Activated CD4-positive, alpha-beta T cell treated with anti-CD3 and anti-CD28 coated beads, Interleukin-2, amount 10 ng/mL, durations not matched to agents 7 days and 5 days (primary cell): ENCODE data around the gene SIM1. TPM values are rescaled to one million over a fixed set of nuclear protein-coding genes. Genes with fewer than 3 reads are reported as not detected.
"Not testable (repeated sequence)": the region's sequence is repeated elsewhere in the genome, so short reads cannot be mapped to it uniquely, and the experiment has no call there.

Experiments
- CTCF ChIA-PET: fragments of 350-600 bp; sonication (Branson Sonifier 250); formaldehyde crosslinking; loops from one replicate; lab custom pipeline; 2021; ENCODE audit warnings: antibody characterized with exemption; lab: Charles Lee
- POLR2A ChIA-PET: fragments of 350-600 bp; sonication (Branson Sonifier 250); formaldehyde crosslinking; loops from one replicate; lab custom pipeline; 2021; ENCODE audit warnings: antibody characterized with exemption; lab: Charles Lee
- DNase-seq: peaks from one replicate; pipeline ENCODE4 v3.0.0-alpha.2; 2020
- H3K27ac Mint-ChIP-seq: one replicate; pipeline ENCODE4 v1.8.0; 2021; ENCODE audit warnings: mild to moderate bottlenecking, moderate library complexity, mixed read lengths
- H3K27me3 Mint-ChIP-seq: one replicate; pipeline ENCODE4 v1.8.0; 2021; ENCODE audit warnings: mixed read lengths
- H3K36me3 Mint-ChIP-seq: one replicate; pipeline ENCODE4 v1.8.0; 2021; ENCODE audit warnings: low read depth, mixed read lengths
- H3K4me1 Mint-ChIP-seq: one replicate; pipeline ENCODE4 v1.8.0; 2021; ENCODE audit warnings: mixed read lengths
- H3K4me3 Mint-ChIP-seq: one replicate; pipeline ENCODE4 v1.8.0; 2021; ENCODE audit warnings: mild to moderate bottlenecking, moderate library complexity, mixed read lengths
- H3K9me3 Mint-ChIP-seq: one replicate; pipeline ENCODE4 v1.8.0; 2021; ENCODE audit warnings: mixed read lengths
- total RNA-seq, 2 experiments: library from RNA; stranded (reverse); gene quantifications; one replicate each; pipeline ENCODE4 v1.2.3, GENCODE V29; 2021

SIM1 gene
- total RNA-seq, 2 experiments from 2014 or later = not detected

GRCh38 chr6:100376103-100376502 is 88.6 kb downstream of the SIM1 start:
- no peaks in the 10 kb centered on the region for H3K4me1 Mint-ChIP-seq
- H3K9me3 Mint-ChIP-seq = no peaks in the 10 kb centered on the region
- peaks cover 4% of the 10 kb centered on the region for H3K27me3 Mint-ChIP-seq
- no peak overlapping the region for H3K4me3 Mint-ChIP-seq
- CTCF ChIA-PET = no interaction called here
- no peaks in the 10 kb centered on the region for H3K36me3 Mint-ChIP-seq
- POLR2A ChIA-PET = no interaction called here
- no peak overlapping the region for H3K27ac Mint-ChIP-seq
- no peak for DNase-seq

GRCh38 chr6:100372326-100373091 is 92.2 kb downstream of the SIM1 start:
- DNase-seq = no peak
- Mint-ChIP-seq H3K27me3 (peaks cover 4% of the 10 kb centered on the region), H3K4me3 (no peak overlapping the region), H3K27ac (no peak overlapping the region), H3K4me1 (no peaks in the 10 kb centered on the region), H3K36me3 (no peaks in the 10 kb centered on the region), H3K9me3 (no peaks in the 10 kb centered on the region)
- POLR2A ChIA-PET = no interaction called here
- CTCF ChIA-PET = interaction anchor here (0.6 kb wide), 1 partner anchor 1092 kb away, joined by 3 read pairs; no protein-coding TSS in a partner anchor

DNA sequence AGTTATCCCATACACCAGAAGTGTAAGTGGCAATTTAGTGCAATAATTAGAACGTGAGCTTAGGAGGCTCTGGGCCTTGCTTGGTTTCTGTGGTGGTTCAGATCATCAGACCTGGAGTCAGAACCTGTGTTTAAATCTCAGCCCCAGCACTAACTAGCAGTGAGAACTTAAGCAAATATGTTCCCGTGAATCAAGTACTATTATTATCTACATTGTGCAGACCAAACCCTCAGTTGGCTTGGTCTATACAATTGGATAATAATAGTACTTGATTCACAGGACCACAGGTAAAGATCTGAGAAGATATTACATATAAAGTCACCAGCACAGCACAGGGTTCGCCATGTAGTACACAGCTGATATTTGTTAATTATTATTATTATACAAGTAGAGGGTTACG is 93.1 kb downstream of the SIM1 start:
- Mint-ChIP-seq H3K27me3 (peaks cover 2% of the 10 kb centered on the region), H3K27ac (no peak overlapping the region), H3K4me1 (no peaks in the 10 kb centered on the region), H3K9me3 (no peaks in the 10 kb centered on the region), H3K36me3 (no peaks in the 10 kb centered on the region), H3K4me3 (no peak overlapping the region)
- POLR2A ChIA-PET = no interaction called here
- no peak for DNase-seq
- CTCF ChIA-PET = no interaction called here

DNA sequence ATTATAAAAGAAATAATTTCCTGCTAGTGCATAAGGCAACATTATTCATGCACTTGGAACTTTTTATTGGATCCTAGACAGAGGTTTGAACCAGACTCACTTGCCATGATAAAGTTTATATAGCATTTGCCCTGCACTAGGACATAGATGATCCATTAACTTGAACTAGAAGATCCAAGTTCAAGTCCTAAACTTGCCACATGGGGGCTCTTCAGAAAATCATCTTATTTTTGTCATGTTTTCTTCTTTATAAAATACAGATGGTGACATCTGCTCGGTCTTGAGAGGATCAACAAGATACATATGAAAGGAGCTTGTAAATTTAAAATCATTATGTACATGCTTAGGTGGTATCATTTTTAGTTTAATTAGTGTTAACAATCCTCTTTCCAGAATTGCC is 94.5 kb downstream of the SIM1 start:
- Mint-ChIP-seq H3K9me3 (no peaks in the 10 kb centered on the region), H3K36me3 (no peaks in the 10 kb centered on the region), H3K4me1 (no peaks in the 10 kb centered on the region), H3K27me3 (peaks cover 2% of the 10 kb centered on the region), H3K27ac (no peak overlapping the region), H3K4me3 (no peak overlapping the region)
- POLR2A ChIA-PET = no interaction called here
- CTCF ChIA-PET = no interaction called here
- DNase-seq = no peak

- ChIA-PET POLR2A (no interaction called here), CTCF (interaction anchor here (0.6 kb wide), 3 partner anchors 160 to 524 kb away, joined by 3 to 6 read pairs (median 4); no protein-coding TSS in a partner anchor)
Observed at GRCh38 chr6:100366419-100366818, 98.3 kb downstream of the SIM1 start.

DNA sequence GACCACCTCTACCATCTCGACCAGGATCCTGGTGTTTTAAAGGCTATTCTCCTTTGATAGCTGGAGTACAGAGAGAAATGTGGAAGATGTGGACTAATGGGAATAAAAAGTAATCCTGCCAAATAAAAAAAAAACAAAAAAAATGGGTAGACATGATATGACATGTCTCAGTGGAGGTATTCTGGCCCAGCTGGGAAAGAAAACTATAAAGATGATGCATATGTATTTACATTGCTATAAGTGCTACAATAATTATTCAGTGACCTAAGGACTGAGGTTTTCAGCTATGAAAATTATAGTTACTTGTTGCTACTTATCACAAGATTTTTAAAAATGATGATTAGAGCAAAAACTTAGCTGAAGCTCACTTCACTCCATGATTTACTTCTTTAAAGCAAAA is 101.1 kb downstream of the SIM1 start:
- DNase-seq = no peak
- Mint-ChIP-seq H3K36me3 (no peaks in the 10 kb centered on the region), H3K4me1 (no peaks in the 10 kb centered on the region), H3K27ac (no peak overlapping the region), H3K27me3 (no peaks in the 10 kb centered on the region), H3K9me3 (no peaks in the 10 kb centered on the region), H3K4me3 (no peak overlapping the region)
- POLR2A ChIA-PET = no interaction called here
- CTCF ChIA-PET = interaction anchor here (1.3 kb wide), 1 partner anchor 15 kb away, joined by 3 read pairs; no protein-coding TSS in a partner anchor

More at GRCh38 chr6:100366419-100366818, 98.3 kb downstream of the SIM1 start:
- Mint-ChIP-seq H3K9me3 (no peaks in the 10 kb centered on the region), H3K4me1 (no peaks in the 10 kb centered on the region), H3K4me3 (no peak overlapping the region), H3K27me3 (no peaks in the 10 kb centered on the region), H3K27ac (no peak overlapping the region), H3K36me3 (no peaks in the 10 kb centered on the region)
- no peak for DNase-seq

DNA sequence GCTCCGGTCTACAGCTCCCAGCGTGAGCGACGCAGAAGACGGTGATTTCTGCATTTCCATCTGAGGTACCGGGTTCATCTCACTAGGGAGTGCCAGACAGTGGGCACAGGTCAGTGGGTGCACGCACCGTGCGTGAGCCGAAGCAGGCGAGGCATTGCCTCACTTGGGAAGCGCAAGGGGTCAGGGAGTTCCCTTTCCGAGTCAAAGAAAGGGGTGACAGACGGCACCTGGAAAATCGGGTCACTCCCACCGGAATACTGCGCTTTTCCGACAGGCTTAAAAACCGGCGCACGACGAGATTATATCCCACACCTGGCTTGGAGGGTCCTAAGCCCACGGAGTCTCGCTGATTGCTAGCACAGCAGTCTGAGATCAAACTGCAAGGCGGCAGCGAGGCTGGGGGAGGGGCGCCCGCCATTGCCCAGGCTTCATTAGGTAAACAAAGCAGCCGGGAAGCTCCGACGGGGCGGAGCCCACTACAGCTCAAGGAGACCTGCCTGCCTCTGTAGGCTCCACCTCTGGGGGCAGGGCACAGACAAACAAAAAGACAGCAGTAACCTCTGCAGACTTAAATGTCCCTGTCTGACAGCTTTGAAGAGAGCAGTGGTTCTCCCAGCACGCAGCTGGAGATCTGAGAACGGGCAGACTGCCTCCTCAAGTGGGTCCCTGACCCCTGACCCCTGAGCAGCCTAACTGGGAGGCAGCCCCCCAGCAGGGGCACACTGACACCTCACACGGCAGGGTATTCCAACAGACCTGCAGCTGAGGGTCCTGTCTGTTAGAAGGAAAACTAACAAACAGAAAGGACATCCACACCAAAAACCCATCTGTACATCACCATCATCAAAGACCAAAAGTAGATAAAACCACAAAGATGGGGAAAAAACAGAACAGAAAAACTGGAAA is 109.7 kb downstream of the SIM1 start:
- H3K4me3 Mint-ChIP-seq, H3K36me3 Mint-ChIP-seq, H3K9me3 Mint-ChIP-seq, POLR2A ChIA-PET, H3K4me1 Mint-ChIP-seq, CTCF ChIA-PET, H3K27ac Mint-ChIP-seq, H3K27me3 Mint-ChIP-seq, DNase-seq: not testable (repeated sequence)

DNA sequence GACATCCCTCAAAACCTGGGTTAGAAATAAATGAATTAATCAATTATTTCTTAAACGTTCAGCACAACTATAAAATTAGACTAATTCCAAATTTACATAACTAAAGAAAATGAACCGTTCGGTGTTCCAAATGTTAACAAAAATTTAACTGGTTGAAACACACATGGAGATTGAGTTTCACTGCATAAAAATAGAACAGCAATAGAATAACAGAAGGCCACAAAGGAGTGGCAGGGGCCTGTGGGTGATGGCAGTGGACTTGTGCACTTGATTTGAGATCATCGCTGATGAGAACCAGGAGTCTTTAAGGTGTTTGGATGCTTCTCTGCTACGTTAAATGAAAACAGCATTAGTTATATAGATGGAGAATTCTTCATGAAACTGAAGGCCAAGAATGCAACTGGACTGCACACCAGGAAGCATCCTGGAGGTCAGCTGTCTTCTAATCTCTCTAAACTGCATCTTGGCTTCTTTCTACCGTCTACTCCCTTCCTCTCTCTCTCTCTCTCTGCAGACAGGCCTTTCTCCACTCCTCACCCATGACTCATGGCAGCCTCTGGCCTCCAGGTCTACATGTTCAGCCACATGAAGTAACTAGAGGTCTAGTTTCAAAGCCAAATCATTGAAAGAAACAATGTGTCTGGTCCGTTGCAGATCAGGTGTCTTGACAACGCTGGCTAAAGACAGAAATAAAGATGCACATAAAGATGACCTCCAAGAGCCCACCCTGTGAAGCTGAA is 111.3 kb downstream of the SIM1 start:
- ChIA-PET POLR2A (no interaction called here), CTCF (no interaction called here)
- H3K9me3 Mint-ChIP-seq = no peaks in the 10 kb centered on the region
- H3K4me1 Mint-ChIP-seq = no peaks in the 10 kb centered on the region
- H3K27ac Mint-ChIP-seq = no peak overlapping the region
- H3K27me3 Mint-ChIP-seq = no peaks in the 10 kb centered on the region
- DNase-seq = no peak
- no peak overlapping the region for H3K4me3 Mint-ChIP-seq
- H3K36me3 Mint-ChIP-seq = no peaks in the 10 kb centered on the region

DNA sequence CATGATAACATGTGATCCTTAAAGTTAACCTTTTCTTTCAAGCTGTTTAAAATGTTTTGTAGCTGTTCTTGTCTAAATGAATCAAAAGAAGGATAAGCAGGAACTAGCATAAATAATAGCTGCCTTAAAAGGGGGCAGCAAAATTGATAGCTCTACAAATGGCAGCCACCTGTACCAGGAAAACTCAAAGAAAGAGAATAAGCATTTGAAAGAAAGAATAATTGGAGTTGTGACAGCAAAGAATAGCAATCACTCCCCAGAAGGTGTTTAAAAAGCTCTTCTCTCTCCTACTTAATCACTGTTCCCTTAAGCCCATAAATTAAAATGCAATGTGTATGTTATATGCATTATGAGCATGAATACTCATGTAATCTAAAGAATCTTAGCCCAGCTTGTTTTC is 114.6 kb downstream of the SIM1 start:
- Mint-ChIP-seq H3K4me3 (no peak overlapping the region), H3K27ac (no peak overlapping the region), H3K36me3 (no peaks in the 10 kb centered on the region), H3K27me3 (no peaks in the 10 kb centered on the region), H3K4me1 (peaks cover 1% of the 10 kb centered on the region), H3K9me3 (no peaks in the 10 kb centered on the region)
- ChIA-PET POLR2A (no interaction called here), CTCF (no interaction called here)
- DNase-seq = no peak

GRCh38 chr6:100349366-100349765 is 115.4 kb downstream of the SIM1 start:
- ChIA-PET CTCF (no interaction called here), POLR2A (no interaction called here)
- Mint-ChIP-seq H3K27ac (no peak overlapping the region), H3K4me1 (peaks cover 1% of the 10 kb centered on the region), H3K4me3 (no peak overlapping the region), H3K36me3 (no peaks in the 10 kb centered on the region), H3K27me3 (no peaks in the 10 kb centered on the region), H3K9me3 (no peaks in the 10 kb centered on the region)
- DNase-seq = no peak

DNA sequence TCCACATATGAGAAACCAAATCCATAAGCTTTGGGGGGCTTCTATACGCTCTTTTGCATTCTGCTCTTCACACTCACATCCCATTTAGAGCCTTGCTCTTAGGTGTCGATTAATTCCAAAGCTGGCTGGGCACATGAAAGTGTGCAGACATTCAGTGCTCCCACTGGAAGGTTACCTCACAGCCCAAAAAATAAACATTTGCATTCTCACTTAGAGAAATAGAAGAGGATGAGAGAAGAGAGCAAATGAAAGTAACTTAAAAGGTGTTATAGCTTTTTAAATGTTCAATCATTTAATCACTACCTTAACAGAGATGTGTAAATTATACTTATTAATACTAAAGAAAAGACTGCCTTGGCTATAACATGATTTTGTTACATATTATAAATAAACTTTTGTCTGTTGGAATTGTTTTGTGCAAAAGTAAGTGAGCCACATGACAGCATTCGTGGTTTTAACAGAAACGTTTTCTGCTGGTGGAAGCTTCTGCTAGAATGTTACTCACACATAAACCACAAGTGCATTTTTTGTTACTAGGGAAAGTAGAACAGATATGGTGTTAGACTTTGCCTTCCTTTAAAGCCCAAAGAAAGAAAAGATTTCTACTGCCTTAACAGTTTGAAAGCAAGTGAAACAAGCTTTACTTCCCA is 116.7 kb downstream of the SIM1 start:
- DNase-seq = no peak
- Mint-ChIP-seq H3K4me3 (no peak overlapping the region), H3K4me1 (peaks cover 1% of the 10 kb centered on the region), H3K27ac (no peak overlapping the region), H3K27me3 (peaks cover 2% of the 10 kb centered on the region), H3K9me3 (no peaks in the 10 kb centered on the region), H3K36me3 (no peaks in the 10 kb centered on the region)
- ChIA-PET CTCF (interaction anchor here (1.3 kb wide), 1 partner anchor 16 kb away, joined by 3 read pairs; no protein-coding TSS in a partner anchor), POLR2A (interaction anchor here (0.6 kb wide), 1 partner anchor 44 kb away, joined by 4 read pairs; no protein-coding TSS in a partner anchor)

GRCh38 chr6:100346828-100347227 is 117.9 kb downstream of the SIM1 start:
- CTCF ChIA-PET = no interaction called here

More at GRCh38 chr6:100346828-100347227, 117.9 kb downstream of the SIM1 start:
- POLR2A ChIA-PET = no interaction called here
- Mint-ChIP-seq H3K27me3 (peaks cover 2% of the 10 kb centered on the region), H3K36me3 (no peaks in the 10 kb centered on the region), H3K4me3 (no peak overlapping the region), H3K27ac (no peak overlapping the region), H3K9me3 (no peaks in the 10 kb centered on the region), H3K4me1 (peaks cover 1% of the 10 kb centered on the region)
- DNase-seq = no peak
